GM21423 (cell line): ENCODE data around the gene WWTR1.
A peak's percentile ranks its signal among the peaks of the same experiment; 100 is the strongest.

ENCODE experiments used
- ATAC-seq: cut with Tn5 transposase; IDR thresholded peaks from one replicate; pipeline ENCODE4 v1.9.1; 2021; ENCODE audit warnings: mild to moderate bottlenecking, moderate library complexity; ENCODE audit not compliant: unreplicated experiment

The WWTR1 gene

DNA sequence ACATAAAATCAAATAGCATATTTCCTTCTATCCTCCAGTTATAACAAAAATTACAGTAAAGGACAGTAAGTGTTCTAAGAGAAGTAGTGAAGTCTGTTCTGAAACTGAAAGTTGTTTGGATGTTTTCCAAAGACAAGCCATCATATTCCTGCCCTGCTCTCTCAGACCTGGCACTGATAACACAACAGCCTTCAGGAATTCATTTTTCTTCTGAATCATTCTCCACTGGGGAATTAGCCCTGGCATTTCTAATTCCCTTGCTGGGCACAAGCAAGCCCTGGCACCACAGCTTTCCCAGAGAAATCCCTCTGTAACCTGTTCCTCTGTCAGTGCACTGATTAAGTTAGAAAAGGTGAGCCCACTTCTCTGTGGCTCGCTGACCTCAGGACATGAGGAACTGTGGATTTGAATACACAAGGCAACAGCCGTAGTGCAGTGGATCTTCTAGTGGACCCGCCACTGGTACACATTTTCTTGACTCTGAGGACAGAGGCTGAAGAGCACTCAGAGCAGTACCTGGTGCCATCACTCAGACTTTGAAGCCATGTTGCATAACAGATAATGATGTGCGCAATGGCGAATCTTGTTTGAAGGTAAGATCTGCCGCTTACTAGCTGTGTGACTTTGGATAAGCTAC lies 61.6 kb downstream of the WWTR1 start:
- no peak for ATAC-seq

DNA sequence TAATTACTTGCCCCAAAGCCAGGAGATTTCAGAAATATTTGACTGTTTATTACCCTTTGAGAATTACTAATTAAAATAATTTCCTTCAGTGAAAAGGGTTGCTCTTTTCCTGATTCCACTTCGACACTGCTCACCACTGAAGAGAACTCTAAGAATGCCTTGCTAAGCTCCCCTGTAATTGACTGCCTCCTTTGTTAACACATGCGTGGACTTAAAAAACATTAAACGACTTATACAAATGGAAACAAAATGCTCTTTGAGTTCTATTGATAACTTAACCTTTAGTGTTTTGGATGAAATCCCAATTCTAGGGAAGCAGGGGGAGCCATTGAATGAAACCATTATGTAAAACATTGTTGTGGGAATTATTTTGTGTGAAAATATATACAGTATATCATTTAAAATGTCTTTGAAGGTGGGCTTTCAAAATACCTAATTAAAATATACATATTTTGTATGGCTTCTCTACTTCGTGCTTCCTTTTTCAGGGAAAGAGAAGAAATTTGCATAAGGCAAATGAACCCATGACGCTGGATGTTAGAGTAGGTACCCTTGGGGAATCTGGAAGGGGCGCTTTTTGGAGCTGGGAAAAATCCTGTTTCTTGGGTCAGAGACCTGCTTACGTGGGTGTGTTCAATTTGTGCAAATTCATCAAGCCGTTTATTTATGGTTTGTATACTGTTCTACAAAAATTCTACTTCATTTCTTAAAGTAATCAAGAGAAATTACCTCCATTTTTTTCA lies 64.2 kb downstream of the WWTR1 start:
- ATAC-seq = no peak

DNA sequence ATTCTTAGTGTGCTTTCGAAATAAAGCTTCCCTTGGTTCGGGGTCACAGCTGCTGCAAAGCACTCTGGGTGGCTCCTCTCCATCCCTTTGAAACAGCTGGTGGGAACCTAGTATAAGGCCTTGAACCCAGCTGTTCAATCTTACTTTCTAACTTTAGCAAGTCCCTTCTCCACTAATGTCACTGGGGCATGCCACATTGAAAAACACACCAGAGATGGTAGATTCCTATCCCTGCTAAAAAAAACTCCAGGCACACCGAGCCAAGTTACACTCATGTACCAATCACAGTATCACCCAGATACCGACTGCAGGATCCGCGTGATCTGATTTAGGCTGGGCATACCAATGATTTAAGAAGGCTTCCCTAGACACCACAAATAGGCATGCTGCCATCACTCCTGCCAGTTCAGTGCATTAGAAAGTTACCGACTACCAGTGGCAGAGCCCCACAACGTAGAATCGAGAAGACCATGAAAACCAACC lies 65.0 kb downstream of the WWTR1 start:
- no peak for ATAC-seq

DNA sequence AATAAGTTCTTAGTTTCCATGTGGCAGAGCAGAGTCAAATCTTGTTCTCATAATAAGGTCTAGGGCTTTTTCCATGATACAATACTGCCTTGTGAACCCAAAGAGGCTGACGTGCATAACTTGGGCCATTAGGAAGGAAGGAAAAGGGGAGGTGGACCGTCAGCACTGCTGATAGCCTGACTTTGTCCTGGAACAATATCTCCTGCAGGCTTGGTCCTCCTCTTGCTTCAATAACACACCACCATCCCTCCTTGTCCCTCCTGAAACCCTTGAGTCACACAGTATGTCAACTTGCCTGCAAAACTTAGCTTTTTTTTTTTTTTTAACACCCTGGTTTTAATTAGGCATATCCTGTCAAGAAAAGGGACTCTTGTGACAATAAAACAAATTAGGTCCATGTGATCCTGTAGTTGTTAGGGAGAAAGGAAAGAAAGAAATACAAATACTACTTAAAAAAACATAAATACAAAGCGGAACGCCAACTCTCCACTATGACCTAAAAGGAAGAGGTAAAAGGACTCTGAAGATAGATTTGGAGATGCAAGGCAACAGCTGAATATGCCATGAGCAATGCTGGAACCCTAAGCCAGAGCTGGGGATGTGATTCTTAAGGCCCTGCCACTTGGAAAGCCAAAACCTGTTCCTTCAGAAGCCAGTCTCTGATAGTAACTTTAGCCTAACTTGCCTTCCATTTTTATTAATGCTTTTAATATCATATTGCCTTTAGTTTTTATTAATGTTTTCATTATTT lies 67.0 kb downstream of the WWTR1 start:
- no peak for ATAC-seq

DNA sequence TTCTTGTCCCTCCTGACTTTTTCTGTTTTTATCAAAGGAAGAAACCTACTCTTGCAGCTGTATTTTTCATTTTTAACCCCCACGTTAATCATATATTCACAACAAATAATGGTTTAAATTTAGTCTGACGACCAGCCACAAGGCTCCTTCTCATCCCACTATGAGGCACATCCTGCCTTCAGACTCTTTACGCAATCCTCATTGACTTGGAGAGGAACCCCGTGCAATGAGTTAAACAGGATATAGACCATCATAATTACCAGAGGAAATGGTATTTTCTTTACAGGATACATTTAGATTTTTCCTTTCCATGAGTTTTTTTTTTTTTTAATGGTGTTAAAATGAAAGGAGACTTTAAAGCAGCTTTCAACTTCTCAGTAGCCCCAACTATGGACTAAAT lies 68.5 kb downstream of the WWTR1 start:
- no peak for ATAC-seq

DNA sequence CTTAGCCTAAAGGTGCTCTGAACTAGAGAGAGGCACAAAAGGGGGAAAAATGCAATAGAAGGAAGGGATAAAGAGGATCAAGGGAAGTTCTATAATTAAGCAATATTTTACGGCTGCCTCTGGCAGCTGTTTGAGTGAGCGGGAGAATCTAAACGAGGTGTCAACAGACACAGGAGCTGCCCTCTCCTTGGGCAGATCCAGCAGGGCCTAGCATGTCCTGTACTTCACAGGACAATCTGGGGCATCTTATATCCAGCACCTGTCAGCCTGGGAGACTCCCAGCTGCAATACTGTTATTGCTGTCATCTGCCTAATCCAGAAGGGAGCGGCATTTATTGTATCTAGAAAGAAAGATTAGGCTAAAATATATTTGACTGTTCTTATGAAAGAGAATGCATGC lies 68.9 kb downstream of the WWTR1 start:
- no peak for ATAC-seq

DNA sequence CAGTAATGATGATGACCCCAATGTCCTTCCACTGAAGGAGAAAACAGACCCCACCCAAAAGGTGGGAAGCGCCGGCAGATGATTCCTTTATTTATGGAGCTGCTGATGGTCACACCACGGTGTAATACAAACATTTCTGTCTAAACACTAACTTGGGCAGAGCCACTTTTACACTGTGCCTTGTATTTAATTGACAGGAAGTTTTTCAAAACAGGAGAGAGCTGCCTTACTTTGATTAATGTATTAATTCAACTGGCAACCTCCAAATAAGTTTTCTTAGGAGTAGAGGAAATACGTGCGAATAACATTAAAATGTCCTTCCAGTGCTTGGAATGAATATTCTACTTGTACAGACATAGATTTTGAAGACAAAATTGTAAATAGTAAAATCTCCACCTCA lies 70.4 kb downstream of the WWTR1 start:
- no peak for ATAC-seq

DNA sequence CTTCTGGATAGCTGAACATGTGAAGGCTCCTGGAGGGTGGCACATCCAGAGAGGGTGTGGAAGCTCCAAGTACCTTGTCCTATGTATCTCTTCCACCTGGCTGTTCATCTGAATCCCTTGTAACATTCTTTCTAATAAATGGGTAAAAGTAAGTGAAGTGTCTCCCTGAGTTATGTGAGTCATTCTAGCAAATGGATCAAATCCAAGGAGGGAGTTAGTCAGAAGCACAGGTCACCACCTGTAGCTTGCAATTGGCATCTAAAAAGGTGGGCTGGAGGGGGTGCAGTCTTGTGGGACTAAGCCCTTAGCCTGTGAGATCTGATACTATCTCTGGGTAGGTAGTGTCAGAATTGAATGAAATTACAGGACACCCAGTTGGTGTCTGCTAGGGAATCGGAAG lies 71.0 kb downstream of the WWTR1 start:
- ATAC-seq = no peak

DNA sequence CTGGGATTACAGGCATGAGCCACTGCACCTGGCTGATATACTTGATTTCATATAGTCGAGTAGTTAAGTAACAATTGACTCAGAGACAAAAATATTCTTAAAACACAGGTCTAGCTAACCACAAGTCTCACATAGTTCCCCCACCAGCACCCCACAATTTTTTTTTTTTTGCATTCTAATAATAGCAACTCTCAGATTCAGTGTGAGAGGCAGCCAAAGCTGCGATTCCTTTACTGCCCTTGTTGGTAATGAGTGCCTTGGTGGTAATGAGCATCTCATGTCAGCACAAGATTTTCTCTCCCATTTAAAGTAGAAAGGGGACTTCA lies 72.5 kb downstream of the WWTR1 start:
- ATAC-seq = peak; percentile 80

DNA sequence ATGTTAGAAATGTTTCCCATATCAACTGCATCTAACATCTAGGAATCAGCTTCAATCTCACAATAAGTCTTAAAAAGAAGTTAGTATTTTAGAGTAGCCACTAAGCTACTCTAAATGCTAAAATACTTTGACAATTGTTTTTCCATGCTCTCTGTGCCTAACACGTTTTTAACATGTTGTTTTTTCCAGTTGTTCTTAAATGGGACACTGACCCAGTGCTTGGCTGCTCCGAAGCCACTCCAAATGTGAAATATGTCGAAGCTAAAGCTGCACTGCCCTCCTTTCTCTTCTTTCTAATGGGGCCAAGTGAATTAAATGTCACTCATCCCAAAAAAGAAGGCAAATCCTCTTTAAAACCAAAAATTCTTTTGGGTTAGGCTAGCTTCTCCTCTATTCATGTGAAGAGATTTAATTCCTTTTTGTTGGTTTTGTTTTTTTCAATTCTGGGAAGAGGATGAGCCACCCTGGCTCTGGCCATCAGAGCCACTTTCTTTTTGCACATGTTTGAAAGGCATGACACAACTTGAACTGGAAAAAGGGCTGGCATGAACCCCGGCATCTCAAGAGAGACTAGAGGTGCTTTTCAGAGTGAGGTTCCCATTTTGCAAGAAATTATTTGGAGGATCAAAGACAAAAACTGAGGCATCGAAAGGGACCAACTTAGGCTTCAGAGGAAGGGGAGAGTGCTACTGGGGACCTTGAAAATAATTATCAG lies 73.7 kb downstream of the WWTR1 start:
- ATAC-seq = no peak

DNA sequence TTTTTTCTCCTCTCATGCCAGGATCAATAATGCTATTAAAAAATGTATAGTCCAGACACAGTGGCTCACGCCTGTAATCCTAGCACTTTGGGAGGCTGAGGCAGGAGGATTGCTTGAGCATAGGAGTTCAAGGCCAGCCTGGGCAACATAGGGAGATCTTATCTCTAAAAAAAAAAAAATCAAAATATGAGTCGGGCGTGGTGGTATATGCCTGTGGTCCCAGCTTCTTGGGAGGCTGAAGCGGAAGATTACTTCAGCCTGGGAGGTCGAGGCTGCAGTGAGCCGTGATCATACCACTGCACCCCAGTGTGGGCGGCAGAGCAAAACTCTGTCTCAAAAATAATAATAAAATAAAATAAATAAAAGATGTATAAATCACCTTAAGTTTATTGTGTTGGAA lies 75.4 kb downstream of the WWTR1 start:
- no peak for ATAC-seq

DNA sequence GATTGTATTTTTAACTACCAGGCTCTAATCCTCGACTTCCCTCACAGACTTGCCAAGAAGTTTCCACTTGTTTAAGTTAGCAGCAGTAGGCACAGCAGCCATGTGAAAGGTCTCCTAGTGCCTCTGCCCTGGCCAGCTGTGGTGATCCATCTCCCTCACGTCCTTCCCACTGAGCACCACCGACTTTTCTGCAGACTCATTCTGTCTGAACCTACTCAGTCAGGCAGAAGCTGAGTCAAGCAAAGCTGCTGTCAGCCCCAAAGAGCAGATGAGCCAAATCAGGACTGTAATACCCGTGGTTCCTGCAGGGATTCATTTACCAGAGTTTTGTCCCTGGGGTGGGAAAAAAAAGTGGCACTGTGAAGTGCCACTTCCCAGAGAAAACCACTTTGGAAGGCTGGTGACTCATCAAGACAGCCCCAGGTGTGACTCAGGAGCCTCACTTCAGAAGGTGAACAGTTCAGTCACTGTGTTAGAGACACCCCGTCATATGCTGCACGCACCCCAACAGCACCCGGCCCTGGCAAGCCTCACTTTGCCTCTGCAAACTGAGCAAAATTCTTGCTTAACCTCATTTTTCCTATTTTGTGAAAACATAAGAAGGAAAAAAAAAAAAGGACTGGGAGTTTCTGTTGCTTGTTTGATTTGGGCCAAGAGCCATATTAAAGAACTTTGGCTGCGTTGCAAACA lies 76.0 kb downstream of the WWTR1 start:
- no peak for ATAC-seq

DNA sequence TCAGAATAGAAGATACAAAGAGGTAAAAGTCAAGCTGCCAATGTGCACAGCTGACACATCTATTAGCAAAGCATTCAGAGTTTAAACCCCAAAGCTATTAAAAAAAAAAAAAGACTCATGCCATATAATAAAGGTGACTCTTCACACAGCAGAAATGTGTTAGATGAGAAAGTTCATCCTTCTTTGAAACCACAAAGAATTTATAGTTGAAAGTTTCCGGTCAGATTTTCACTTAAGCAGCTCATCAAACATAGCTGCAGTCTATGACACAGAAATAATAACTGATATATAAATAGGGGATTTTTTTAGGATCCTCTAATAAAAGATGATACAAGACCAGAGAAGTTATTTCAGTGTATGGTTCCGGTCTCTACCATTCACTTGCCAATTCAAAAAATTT lies 76.6 kb downstream of the WWTR1 start:
- no peak for ATAC-seq

DNA sequence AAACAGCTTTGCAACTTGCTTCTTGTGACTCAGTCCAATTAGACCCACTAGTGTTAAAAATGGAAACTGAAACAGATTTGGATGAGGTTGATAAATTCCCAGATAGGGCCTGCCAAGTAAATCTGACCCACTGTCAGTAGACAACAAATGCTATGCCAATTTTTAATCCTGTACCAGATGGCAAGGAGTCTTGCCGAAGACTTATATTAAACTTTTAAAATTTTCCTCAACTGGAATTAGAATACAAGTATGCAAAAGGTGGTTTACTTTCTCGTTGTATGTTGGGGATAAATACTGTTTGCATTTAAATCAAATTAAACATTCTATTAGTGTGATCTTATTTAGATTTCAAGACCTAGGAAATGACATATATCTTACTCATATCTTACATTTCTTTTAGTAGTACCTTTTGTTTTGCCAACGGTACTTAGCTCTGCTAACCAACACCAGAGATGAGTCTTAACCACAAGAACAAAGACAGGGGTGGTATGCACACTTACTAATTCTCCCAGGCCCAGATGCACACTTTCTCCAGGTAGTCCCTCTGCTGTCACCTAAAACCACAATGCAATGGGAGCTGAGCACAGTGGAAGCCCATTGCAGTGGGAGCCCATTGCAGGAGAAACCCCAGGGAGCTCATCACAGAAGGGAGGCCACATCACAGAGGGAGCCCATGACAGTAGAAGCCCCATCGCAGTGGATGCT lies 77.8 kb downstream of the WWTR1 start:
- no peak for ATAC-seq

DNA sequence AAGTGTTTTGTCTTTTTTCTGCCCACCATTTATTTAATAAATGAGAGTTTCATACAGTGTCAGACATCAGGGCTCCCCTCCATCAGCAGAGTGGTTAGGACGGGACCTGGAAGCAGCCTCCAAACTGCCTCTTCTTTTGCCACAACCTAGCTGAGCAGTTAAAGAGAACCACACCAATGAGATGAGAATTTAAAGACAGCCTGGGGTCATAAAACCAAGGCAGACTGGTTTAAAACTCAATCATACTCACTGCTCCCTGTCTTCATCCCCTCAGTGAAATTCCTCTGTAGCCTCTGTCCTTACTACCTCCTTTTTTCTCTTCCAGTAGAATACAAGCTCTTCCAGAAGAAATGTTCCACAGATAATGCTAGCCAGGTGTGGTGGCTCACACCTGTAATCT lies 78.7 kb downstream of the WWTR1 start:
- ATAC-seq = no peak

DNA sequence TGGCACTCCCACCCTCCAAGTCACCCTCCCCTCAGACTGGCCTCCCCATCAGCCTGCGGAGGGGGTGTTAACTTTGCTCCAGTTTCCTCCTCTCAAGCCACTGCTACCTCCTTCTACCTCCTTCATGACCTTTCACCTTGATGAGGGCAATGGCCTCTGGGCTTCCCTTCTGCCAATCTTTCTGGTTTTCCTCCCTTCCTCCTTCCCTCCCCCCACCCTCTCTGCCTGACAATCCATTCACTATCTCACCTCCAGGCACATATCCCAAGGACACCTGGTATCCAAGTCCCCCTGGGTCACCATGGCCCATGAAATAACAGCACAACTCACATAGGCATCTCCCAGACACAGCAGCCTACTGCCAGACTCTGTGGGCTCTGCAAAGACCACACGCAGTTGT lies 80.0 kb downstream of the WWTR1 start:
- no peak for ATAC-seq

DNA sequence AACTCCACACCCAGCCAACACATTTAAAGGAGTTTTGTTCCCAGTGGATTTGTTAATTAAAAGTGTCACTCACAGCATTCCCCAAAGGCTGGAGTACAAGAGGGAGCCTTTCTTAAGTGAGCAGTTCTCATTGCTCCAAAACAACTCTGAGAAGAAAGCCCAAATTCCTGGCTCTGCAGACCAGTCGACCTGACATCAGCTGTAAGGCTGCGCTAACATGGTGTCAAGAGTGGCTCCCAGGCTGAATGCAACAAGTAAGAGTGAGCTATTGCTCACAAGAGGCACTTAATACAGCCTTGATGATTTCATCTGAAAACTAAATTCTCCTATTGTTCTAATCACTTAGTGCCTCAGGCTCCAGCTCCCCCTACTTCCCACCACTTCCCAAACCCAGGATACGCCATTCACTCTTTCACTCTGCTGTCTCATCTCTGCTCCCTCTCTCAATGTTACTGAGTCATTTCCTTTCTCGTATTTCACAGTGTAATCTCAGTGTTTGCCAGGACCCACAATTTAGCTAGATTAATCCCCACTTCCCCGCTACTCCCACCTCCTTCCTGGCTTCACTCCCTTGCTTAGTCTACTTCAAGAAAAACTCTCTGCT lies 81.8 kb downstream of the WWTR1 start:
- peak; percentile 46 for ATAC-seq

DNA sequence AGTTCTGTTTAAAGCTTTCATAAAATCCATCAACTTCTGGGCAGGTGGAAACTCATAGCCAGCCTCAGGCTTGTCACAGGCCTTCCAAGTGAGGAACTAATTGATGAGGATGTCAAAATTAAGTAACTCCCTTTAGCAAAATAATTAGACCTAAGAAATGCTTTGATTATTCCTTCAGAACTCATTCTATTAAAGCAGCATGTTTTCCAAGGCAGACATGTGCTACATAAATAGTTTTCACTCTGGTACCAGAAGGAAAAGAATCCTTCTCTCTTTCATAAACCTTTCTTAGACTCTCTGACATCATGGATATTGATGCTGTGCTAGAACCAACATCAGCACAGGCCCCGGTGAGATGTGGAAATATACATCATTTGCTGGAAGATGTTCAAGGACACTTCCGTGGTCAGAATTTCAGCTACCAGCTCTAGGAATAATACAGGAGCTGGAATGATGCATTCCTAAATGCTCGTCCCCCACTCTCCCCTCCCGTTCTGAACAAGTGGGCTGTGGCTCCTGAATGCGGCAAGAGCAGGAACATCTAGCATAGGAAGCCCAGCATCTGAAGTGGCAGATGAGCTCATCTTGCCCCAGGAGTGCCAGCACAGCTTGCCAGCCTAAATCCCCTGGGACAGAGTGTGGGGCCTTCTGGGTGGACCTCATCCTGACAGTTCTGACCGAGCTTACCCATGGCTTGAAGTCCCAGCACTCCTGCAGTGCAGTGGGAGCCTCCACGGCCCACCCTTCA lies 82.4 kb downstream of the WWTR1 start:
- no peak for ATAC-seq

DNA sequence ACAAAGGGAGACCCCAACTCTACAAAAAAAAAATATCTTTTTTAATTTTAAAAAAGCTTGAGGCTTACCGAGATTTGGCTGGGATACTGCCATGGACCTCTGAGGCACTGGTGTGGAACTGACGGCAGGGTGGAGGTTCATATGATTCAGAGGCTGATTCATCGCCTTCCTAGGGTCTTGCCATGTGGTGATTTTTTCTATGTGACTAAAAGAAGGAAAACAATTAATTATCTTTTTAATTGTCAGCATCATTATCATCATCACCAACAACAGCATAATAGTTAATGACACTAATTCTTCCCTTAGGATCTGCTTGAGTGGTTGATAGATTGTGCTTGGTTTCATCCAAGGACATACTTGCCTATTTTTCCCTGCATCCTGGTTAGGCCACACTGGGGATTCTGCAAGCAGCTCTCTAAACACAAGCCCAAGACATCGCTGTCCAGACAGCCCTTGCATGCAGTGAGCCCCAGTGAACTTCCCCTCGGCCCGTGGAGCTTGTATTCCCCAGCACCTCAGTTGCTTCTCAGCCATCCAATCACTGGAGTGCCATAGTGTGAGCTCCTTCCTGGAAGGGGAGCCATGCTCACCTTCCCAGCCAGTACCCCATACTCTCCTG lies 84.9 kb downstream of the WWTR1 start:
- ATAC-seq = no peak
